ENCODE results near the gene RUBCNL. TPM values are rescaled to one million over a fixed set of nuclear protein-coding genes. Genes with fewer than 3 reads are reported as not detected.

RUBCNL gene
- total RNA-seq, 1 experiment from 2014 or later, result 0.42 TPM

- Histone ChIP-seq H3K4me3 (replicated peaks in 1 of 2; ENCODE audit: low read depth in 1 of 2, low read length in 2 of 2) (no peak overlapping the region), H2AFZ (ENCODE audit: low read depth, low read length, poor library complexity, severe bottlenecking) (no peak overlapping the region), H3K27ac (ENCODE audit: low read depth, low read length) (no peak overlapping the region), H3K79me2 (ENCODE audit: insufficient read depth, low read length) (no peaks in the 10 kb centered on the region), H3K4me2 (ENCODE audit: low read length) (no peak overlapping the region), H3K4me1 (ENCODE audit: control insufficient read depth in 1 of 2, insufficient read depth in 2 of 2, low read length in 2 of 2) (peaks cover 0 to 19% of the 10 kb centered on the region in 2 experiments; a peak in 2 of 4 replicates), H3K27me3 (ENCODE audit: insufficient read depth, low read length) (no peaks in the 10 kb centered on the region), H3K36me3 (ENCODE audit: control insufficient read depth in 1 of 2, insufficient read depth in 2 of 2, low read length in 2 of 2) (no peaks in the 10 kb centered on the region), H3K9me2 (ENCODE audit: insufficient read depth) (no peaks in the 10 kb centered on the region), H3K9ac (ENCODE audit: low read length) (no peak overlapping the region), H3K9me3 (ENCODE audit: control insufficient read depth in 1 of 2, insufficient read depth in 1 of 2, low read depth in 1 of 2, low read length in 2 of 2) (no peaks in the 10 kb centered on the region), H4K20me1 (ENCODE audit: insufficient read depth) (no peaks in the 10 kb centered on the region)
- DNase-seq (ENCODE audit: low read depth, low spot score), result no peak
- ChIA-PET CTCF (no interaction called here), RAD21 (ENCODE audit: low non-redundant PET in 1 of 2, low total read pairs in 2 of 2, uncharacterized antibody in 2 of 2, unreplicated experiment in 2 of 2) (no interaction called here), POLR2A (no interaction called here)
- BruUV-seq (replicated peaks), result no TSS peak
- ATAC-seq, result no peak
- intact Hi-C loops (cut with micrococcal nuclease), result no loop called here
- TF ChIP-seq CEBPB (IDR thresholded peaks at IDR 0.05; ENCODE audit: low read depth) (no peak), ZFX (IDR thresholded peaks at IDR 0.05) (no peak), EZH2 (IDR thresholded peaks at IDR 0.05) (no peak), MAX (IDR thresholded peaks at IDR 0.05) (no peak), SRF (IDR thresholded peaks at IDR 0.05; ENCODE audit: low read depth) (no peak), CTCF (IDR thresholded peaks at IDR 0.05 in 2 of 3, conservative IDR thresholded peaks at IDR 0.05 in 1 of 3; ENCODE audit: borderline replicate concordance in 1 of 3, insufficient read depth in 1 of 3, low read depth in 2 of 3, low read length in 2 of 3) (no peak), ELF1 (IDR thresholded peaks at IDR 0.05; ENCODE audit: borderline replicate concordance, low read depth) (no peak), EGR1 (IDR thresholded peaks at IDR 0.05; ENCODE audit: low read depth) (no peak), SP1 (IDR thresholded peaks at IDR 0.05; ENCODE audit: low read depth) (no peak), FOSL1 (IDR thresholded peaks at IDR 0.05; ENCODE audit: low read depth) (no peak), ATF3 (IDR thresholded peaks at IDR 0.05) (no peak), JUND (IDR thresholded peaks at IDR 0.05) (no peak), SIN3A (IDR thresholded peaks at IDR 0.05; ENCODE audit: low read depth) (no peak), RAD21 (IDR thresholded peaks at IDR 0.05; ENCODE audit: low read depth) (no peak), ZNF274 (IDR thresholded peaks at IDR 0.05; ENCODE audit: low read depth, low read length) (no peak), ZBTB33 (IDR thresholded peaks at IDR 0.05; ENCODE audit: extremely low read depth, insufficient replicate concordance, low read length) (no peak), CBX3 (IDR thresholded peaks at IDR 0.05; ENCODE audit: low read depth) (no peak), EZH2phosphoT487 (IDR thresholded peaks at IDR 0.05; ENCODE audit: borderline replicate concordance) (no peak), YY1 (IDR thresholded peaks at IDR 0.05; ENCODE audit: extremely low read depth, insufficient replicate concordance, low read depth, low read length) (no peak)
Measured at GRCh38 chr13:46392967-46393366, 5.9 kb upstream of the RUBCNL start.
